Activated T-helper 17 cell treated with anti-CD3 and anti-CD28 coated beads, Interleukin-2, amount 50 U/mL, for 72 hours (primary cell): ENCODE measurements around the gene TRIOBP. TPM values are rescaled to one million over a fixed set of nuclear protein-coding genes. Genes with fewer than 3 reads are reported as not detected.

Experiments used
- ATAC-seq: fragments of 150-1000 bp; cut with Tn5 transposase; replicated peaks from 2 replicates; pipeline ENCODE4 v1.10.0; 2021; ENCODE audit warnings: mild to moderate bottlenecking, moderate library complexity
- H3K27ac Mint-ChIP-seq: one replicate; pipeline ENCODE4 v1.8.0; 2022; ENCODE audit warnings: mixed read lengths
- H3K27me3 Mint-ChIP-seq: one replicate; pipeline ENCODE4 v1.8.0; 2022; ENCODE audit warnings: mixed read lengths
- H3K36me3 Mint-ChIP-seq: one replicate; pipeline ENCODE4 v1.8.0; 2022; ENCODE audit warnings: low read depth, mild to moderate bottlenecking, mixed read lengths
- H3K4me1 Mint-ChIP-seq: one replicate; pipeline ENCODE4 v1.8.0; 2022; ENCODE audit warnings: mixed read lengths
- H3K4me3 Mint-ChIP-seq: one replicate; pipeline ENCODE4 v1.8.0; 2022; ENCODE audit warnings: mild to moderate bottlenecking, mixed read lengths
- H3K9me3 Mint-ChIP-seq: one replicate; pipeline ENCODE4 v1.8.0; 2022; ENCODE audit warnings: mixed read lengths
- total RNA-seq, 2 donors: library from RNA; stranded (reverse); gene quantifications; one replicate each; pipeline ENCODE4 v1.2.3, GENCODE V29; 2022

Gene TRIOBP
- total RNA-seq, 2 donors from 2014 or later: 28.2 to 36.9 TPM

DNA sequence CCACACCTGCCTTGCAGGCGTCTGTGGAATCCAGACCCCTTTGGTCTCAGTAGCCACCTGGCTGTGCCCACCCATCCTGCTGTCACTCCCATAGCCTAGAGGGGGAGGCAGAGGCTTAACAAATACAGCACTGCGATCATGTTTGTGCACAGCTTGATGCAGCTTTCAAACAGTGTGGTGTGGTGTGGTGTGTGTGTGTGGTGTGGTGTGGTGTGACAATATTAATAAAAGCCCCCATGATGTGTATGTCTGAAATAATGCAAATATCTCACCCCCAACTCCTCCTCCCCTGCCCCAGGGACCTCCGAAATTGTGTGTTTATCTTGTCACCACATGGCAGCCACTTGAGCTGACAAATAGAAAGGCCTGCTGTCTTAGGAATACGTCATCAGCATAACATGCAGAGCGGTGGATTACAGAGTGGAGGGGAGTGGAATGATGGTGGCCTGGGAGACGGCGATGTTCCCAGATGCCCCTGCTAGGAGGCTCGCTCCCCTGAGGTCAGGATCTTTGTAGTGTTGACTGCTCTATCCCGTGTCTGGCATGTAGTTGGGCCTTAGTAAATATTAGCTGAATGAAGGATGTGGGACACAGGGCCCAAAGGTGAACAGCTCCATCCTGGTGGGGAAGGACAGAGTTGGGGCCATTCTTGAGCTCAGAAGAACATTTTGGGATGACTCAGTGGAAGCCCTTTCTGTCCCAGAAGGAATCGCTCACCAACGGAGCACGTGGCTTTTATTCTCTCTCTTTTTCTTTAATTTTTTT, 35.5 kb upstream of the TRIOBP start:
- Mint-ChIP-seq H3K36me3 (peaks cover 47% of the 10 kb centered on the region), H3K4me3 (peak overlapping the region; percentile 93), H3K27me3 (no peaks in the 10 kb centered on the region), H3K4me1 (peaks cover 28% of the 10 kb centered on the region), H3K9me3 (no peaks in the 10 kb centered on the region), H3K27ac (peak overlapping the region; percentile 14)
- ATAC-seq: no peak

DNA sequence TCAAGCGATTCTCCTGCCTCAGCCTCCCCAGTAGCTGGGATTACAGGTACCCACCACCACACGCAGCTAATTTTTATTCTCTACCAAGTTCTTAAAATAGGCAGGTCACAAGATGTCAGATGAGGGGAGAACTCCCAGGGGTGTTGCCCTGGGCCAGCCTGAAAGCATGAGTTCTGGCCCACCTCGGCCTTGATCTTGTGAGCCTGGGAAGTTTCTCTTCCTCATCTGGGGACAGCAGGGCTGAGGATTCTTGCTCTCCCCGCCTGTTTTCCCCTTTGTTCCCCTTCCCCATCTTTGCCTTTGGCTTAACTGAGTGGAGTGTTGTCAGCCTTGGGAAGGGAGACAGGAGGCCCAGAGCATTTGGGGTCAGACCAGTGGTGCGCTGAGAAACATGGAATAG, 34.8 kb upstream of the TRIOBP start:
- H3K36me3 Mint-ChIP-seq: peaks cover 52% of the 10 kb centered on the region
- H3K27ac Mint-ChIP-seq: no peak overlapping the region
- ATAC-seq: no peak
- no peak overlapping the region for H3K4me3 Mint-ChIP-seq
- H3K9me3 Mint-ChIP-seq: no peaks in the 10 kb centered on the region
- peaks cover 26% of the 10 kb centered on the region for H3K4me1 Mint-ChIP-seq
- H3K27me3 Mint-ChIP-seq: no peaks in the 10 kb centered on the region

DNA sequence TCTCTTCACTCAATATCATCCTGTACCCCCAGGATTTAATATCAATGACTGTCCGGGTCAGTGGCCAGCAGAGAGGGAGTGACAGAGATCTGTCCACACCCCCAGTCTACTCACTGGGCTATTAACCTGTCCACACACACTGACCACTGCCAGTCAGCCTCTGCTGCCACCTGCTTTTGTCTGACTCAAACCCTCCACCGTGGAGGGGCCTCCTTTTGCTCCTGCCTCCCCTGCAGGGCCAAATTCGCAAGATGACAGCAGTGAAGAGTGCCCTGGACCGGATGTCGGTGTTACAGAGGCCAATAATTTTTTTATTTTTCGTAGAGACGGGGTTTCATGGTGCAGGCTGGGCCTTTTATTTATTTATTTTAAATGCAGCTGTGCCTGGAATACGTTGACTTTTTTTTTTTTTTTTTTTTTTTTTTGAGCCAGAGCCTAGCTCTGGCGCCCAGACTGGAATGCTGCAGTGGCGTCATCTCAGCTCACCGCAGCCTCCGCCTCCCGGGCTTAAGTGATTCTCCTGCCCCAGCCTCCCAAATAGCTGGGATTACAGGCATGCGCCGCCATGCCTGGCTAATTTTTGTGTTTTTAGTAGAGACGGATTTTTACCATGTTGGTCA, 33.2 kb upstream of the TRIOBP start:
- Mint-ChIP-seq H3K27ac (no peak overlapping the region), H3K4me1 (peaks cover 18% of the 10 kb centered on the region), H3K36me3 (peaks cover 46% of the 10 kb centered on the region), H3K27me3 (no peaks in the 10 kb centered on the region), H3K9me3 (no peaks in the 10 kb centered on the region), H3K4me3 (no peak overlapping the region)
- no peak for ATAC-seq

DNA sequence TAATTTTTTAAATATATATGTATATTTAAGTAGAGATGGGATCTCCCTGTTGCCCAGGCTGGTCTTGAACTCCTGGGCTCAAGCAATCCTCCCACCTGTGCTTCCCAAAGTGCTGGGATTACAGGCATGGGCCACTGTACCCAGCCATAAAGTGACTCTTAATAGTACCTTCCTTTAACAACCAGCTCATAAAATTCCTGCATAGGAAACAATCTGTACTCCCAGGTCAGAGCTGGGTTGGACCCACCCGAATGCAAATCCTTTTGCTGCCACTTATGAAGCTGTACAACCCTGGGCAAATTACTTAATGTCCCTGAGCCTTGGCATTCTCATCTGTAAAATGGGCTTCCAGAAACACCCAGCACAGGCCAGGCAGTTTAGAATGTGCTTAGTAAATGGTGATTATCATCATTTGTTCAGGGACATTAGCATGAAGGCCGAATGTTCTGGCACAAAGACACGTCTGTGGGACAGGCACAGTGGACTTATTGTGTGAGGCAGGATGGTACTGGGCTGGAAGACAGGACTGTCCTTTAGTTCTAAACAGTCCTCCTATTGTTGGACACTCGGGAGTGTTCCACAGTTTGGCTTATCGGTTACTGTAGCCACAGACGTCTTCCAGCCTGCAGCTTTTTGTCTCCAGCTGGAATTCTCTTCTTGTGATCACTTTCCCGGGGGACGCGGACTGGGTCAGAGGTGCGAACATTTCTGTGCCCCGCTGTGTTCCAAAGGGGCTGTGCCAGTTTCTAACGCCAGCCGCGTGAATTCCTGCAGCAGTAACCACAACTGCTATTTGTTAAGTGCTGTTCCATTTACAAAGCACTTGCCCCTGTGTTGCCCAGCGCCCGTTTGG, 32.4 kb upstream of the TRIOBP start:
- peaks cover 42% of the 10 kb centered on the region for H3K36me3 Mint-ChIP-seq
- H3K9me3 Mint-ChIP-seq: no peaks in the 10 kb centered on the region
- no peak for ATAC-seq
- no peaks in the 10 kb centered on the region for H3K27me3 Mint-ChIP-seq
- no peak overlapping the region for H3K4me3 Mint-ChIP-seq
- H3K27ac Mint-ChIP-seq: no peak overlapping the region
- peaks cover 18% of the 10 kb centered on the region for H3K4me1 Mint-ChIP-seq

DNA sequence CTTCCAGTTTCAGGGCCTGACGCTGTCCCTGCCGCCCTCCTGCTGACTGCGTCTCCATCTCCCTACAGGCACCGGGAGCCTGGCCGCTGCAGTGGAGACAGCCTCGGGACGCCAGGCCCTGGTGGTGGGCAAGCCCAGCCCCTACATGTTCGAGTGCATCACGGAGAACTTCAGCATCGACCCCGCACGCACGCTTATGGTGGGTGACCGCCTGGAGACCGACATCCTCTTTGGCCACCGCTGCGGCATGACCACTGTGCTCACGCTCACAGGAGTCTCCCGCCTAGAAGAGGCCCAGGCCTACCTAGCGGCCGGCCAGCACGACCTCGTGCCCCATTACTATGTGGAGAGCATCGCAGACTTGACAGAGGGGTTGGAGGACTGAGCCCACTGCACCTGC, 31.4 kb upstream of the TRIOBP start:
- Mint-ChIP-seq H3K4me1 (peaks cover 9% of the 10 kb centered on the region), H3K4me3 (no peak overlapping the region), H3K9me3 (no peaks in the 10 kb centered on the region), H3K27me3 (no peaks in the 10 kb centered on the region), H3K36me3 (peaks cover 32% of the 10 kb centered on the region), H3K27ac (no peak overlapping the region)
- no peak for ATAC-seq

DNA sequence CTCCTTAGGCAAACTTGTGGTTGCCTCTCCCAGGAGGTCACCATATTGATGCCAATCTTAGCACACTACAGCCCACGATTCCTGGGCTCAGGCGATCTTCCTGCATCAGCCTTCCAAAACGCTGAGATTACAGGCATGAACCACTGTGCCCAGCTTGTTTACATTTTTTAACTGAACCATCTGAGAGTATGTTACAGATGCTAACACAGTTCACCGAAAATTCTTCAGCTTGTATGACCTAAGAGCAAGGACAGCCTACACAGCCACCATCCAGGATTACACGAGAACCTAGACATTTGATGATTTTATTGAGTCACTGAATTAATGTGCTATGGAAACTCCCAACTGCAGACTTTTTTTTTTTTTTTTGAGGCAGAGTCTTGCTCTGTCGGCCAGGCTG, 27.3 kb upstream of the TRIOBP start:
- Mint-ChIP-seq H3K9me3 (no peaks in the 10 kb centered on the region), H3K27ac (peak overlapping the region; percentile 48), H3K27me3 (no peaks in the 10 kb centered on the region), H3K4me3 (peak overlapping the region; percentile 23), H3K36me3 (peaks cover 22% of the 10 kb centered on the region), H3K4me1 (peaks cover 4% of the 10 kb centered on the region)
- ATAC-seq: peak; percentile 77

DNA sequence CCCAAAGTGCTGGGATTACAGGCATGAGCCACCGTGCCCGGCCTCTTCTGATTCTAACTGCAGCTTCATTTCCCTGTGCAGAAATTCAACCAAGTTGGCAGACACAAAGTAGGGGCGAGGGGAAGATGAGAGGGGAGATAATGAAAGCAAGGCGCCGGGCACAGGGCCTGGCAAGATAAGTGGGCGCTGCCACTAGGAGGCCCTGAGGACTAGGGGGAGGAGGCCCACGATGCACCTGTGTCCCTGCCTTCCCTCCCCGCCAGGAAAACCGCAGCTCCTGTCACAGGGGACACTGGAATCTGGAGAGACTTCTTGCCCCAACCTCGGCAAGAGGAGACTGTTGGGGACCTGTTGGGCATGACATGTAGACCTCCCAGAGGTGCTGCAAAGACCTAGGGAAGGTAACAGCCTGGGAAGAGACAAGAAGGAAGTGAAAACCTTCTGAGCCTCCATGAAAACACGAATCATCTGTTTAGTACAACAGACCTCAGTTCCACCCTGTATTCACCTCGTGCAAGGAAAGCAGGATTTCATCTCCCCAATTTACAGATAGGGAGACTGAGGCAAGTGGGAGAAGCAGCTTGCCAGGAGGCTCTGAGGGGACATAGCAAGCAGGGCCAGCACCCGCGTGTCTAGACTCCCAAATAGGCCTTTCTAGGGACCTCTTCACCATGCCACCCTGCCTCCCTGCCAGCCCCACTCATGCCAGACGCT, 24.5 kb upstream of the TRIOBP start:
- peak overlapping the region; percentile 52 for H3K27ac Mint-ChIP-seq
- H3K36me3 Mint-ChIP-seq: peaks cover 22% of the 10 kb centered on the region
- no peaks in the 10 kb centered on the region for H3K27me3 Mint-ChIP-seq
- H3K9me3 Mint-ChIP-seq: no peaks in the 10 kb centered on the region
- peak overlapping the region; percentile 93 for H3K4me3 Mint-ChIP-seq
- ATAC-seq: no peak
- H3K4me1 Mint-ChIP-seq: peaks cover 9% of the 10 kb centered on the region

DNA sequence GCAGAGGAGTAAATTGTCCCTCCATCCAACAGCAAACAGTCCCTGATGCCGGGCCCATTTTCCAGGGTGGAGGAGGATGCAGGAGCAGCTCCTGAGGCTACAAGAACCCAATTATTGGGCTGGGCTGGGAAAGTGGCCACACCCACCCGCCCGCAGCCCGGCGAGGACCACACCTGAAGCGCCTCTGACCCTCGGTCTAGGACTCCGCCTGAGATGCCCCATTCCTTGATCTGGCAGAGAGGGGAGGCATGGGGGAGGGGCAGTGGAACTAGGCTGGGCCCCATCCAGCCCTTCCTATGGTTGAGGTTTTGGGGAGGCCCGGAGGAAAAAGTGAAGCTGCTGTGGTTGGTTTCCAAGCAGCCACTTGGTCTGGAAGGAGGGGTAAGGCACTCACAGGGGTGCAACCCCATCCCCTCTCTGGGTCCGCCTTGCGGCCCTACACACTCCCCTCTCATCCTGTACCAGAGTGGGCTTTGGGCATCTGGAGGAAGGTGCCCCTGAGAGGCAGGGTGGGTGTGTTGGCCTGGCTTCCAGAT, 23.9 kb upstream of the TRIOBP start:
- no peak for ATAC-seq
- Mint-ChIP-seq H3K27ac (no peak overlapping the region), H3K36me3 (peaks cover 28% of the 10 kb centered on the region), H3K4me1 (peaks cover 9% of the 10 kb centered on the region), H3K27me3 (no peaks in the 10 kb centered on the region), H3K9me3 (no peaks in the 10 kb centered on the region), H3K4me3 (peak overlapping the region; percentile 93)

DNA sequence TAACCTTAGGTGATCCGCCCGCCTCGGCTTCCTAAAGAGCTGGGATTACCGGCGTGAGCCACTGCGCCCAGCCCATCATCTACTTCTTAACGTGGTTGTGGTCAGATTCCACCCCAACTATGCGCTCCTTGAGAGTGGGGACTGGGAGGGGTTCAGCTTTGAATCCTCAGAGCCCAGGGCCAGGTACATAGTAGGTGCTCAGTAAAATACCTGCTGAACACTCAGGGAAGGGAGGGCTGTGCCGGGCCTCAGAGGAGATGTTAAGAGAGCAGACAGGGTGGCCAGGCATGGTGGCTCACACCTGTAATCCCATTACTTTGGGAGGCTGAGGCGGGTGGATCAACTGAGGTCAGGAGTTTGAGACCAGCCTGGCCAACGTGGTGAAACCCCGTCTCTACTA, 22.6 kb upstream of the TRIOBP start:
- H3K4me3 Mint-ChIP-seq: peak overlapping the region; percentile 93

DNA sequence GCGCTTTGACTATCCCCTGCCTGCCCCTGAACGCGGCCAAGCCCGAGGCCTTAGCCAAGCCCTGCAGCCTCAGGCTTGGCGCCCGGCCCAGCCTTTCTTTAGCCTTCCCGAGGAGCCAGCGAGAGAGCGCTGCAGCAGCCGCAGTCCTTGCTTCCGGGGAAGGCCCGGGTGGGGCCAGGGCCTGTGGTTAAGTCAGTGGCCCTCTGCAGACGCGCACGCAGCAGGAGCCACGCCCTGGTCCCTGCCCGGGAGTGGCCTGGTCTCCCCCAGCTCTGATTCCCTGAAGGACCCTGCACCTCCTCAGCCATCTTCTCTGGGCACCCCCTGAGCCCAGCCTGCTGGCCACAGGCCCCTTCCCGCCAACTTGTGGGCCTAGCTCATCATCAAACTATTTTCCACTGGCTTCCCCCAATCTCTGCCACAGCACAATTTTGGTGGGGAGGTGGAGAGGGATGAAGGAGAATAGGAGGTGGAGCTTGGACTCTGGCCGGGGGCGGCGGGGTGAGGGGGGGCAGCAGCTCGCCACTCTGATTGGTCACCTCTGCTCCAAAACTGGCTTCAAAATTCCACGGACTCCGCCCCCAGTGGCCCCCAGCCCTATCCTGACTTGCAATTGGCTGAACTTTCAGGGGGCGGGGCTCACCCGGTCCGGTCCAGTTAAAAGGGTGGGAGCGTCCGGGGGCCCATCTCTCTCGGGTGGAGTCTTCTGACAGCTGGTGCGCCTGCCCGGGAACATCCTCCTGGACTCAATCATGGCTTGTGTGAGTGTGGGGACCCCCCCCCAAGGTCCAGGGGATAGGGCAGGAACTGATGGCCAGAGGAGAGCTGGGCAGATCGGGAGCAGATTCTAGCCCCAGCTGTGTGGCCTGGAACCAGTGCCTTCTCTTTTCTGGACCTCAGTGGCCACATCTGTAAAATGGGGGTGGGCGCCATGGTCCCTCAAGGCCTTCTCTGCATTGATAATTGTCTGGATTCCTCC, 21.6 kb upstream of the TRIOBP start, which contains the start of gene LGALS1:
TSS of gene LGALS1 (plus strand) at position 686 of the 979 bp plus-strand sequence. CDS start at position 753, 67 bp downstream.
- Mint-ChIP-seq H3K9me3 (no peaks in the 10 kb centered on the region), H3K27ac (peak within 1 kb of the TSS; percentile 97), H3K4me3 (peak within 1 kb of the TSS; percentile 93), H3K27me3 (no peaks in the 10 kb centered on the region), H3K36me3 (peaks cover 48% of the 10 kb centered on the region), H3K4me1 (peaks cover 13% of the 10 kb centered on the region)
- peak; percentile 80 for ATAC-seq

More for the DNA sequence above, 22.6 kb upstream of the TRIOBP start:
- H3K4me1 Mint-ChIP-seq: peaks cover 9% of the 10 kb centered on the region
- H3K9me3 Mint-ChIP-seq: no peaks in the 10 kb centered on the region
- H3K36me3 Mint-ChIP-seq: peaks cover 38% of the 10 kb centered on the region
- peak overlapping the region; percentile 97 for H3K27ac Mint-ChIP-seq
- ATAC-seq: no peak
- no peaks in the 10 kb centered on the region for H3K27me3 Mint-ChIP-seq

DNA sequence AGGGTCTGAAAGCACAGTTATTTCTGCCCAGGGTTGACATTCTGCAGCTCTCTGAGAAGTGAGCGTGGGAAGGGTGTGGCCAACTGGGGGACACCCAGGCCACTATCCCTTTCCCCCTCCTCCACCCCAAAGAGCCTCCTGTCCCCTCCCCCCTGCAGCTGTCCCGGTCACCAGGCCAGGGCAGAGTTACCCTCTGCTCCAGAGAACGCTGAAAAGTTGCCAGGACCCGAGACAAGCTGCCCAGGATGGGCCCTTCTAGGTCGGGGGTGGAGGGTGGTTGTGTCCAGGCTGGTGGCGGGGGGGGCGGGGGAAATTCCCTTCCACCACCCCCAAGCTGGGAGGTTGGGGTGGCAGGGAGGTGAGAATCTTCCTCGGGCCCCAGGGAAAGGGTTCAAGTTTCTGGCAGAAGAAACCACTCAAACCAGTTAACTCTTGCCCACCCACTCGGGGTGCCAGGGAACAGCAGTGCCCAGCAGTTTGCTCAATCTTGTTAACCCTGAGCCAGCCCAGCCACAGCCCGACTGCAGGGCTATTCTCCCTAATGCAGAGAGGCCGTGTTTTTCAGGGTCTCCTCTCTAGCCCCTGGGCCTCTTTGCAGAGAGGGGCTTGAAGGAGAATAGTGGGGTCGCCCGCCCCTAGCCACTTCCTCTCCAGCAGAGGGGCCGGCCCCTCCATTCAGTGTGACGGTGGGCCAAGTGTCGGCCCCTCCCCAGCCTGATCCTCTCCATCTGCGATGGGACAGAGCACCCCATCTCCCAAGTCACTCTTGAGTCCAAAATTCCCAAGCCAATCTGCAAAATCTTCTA, 20.7 kb upstream of the TRIOBP start:
- H3K27me3 Mint-ChIP-seq: no peaks in the 10 kb centered on the region
- H3K9me3 Mint-ChIP-seq: no peaks in the 10 kb centered on the region
- peaks cover 15% of the 10 kb centered on the region for H3K4me1 Mint-ChIP-seq
- peak overlapping the region; percentile 97 for H3K27ac Mint-ChIP-seq
- peaks cover 48% of the 10 kb centered on the region for H3K36me3 Mint-ChIP-seq
- ATAC-seq: peak; percentile 1
- peak overlapping the region; percentile 93 for H3K4me3 Mint-ChIP-seq

DNA sequence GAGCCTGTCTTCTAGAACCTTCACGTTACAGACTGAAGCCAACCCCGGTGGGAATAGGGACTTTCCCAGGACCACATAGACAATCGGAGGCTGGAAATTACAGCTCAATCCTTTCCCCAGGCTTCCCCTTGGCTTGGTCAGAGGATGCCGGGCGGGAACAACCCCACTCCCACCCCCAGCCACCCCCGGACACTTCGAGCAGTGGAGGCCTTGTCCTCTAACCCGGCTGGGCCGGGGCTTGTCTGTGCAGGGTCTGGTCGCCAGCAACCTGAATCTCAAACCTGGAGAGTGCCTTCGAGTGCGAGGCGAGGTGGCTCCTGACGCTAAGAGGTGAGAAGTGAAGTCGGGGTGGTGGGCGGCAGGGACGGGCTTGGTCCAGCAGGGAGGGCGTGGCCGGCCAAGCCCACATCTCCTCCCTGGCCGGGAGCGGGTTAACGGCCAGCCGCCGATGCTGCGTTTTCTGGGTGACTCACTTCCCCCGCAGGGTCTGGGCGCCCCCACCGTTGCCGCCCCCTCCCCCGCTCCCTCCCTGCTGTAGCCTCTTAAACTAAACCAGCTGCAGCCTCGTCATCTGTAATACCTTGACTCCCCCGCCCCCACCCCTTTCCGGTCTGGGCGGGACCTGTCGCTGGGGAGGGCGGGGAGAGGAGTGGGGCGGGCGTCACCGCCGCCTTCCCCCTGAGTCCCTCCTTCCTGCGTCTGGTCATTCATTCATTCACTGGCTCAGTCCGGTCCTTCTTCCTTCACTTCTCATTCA, 19.9 kb upstream of the TRIOBP start:
- Mint-ChIP-seq H3K27ac (peak overlapping the region; percentile 97), H3K9me3 (no peaks in the 10 kb centered on the region), H3K27me3 (no peaks in the 10 kb centered on the region), H3K4me3 (peak overlapping the region; percentile 93), H3K4me1 (peaks cover 22% of the 10 kb centered on the region), H3K36me3 (peaks cover 48% of the 10 kb centered on the region)
- peak; percentile 65 for ATAC-seq
